Liver (tissue), 3 donors: ENCODE results near the gene ZMYND8.

ENCODE experiments used
- ATF3 ChIP-seq: IDR thresholded peaks from 2 replicates; pipeline ENCODE4 v1.6.1; 2016; ENCODE audit warnings: antibody characterized with exemption
- CTCF ChIP-seq: fragments of 150-350 bp; IDR thresholded peaks from 2 replicates; pipeline ENCODE4 v1.5.1; 2017; ENCODE audit warnings: improper control_type of control experiment, low read depth, low read length; ENCODE audit not compliant: missing input control
- EGR1 ChIP-seq, 2 donors: IDR thresholded peaks; 2 replicates each; pipeline ENCODE4 v1.6.1; 2016 to 2018; ENCODE audit warnings: antibody characterized with exemption in 2 of 2, low read depth in 2 of 2
- GABPA ChIP-seq, 2 donors: IDR thresholded peaks in 1 of 2; conservative IDR thresholded peaks in 1 of 2; 2 replicates each; pipeline ENCODE4 v1.6.1; 2016; ENCODE audit warnings: antibody characterized with exemption in 2 of 2, mild to moderate bottlenecking in 1 of 2, moderate library complexity in 1 of 2
- JUND ChIP-seq, 2 donors: IDR thresholded peaks; 2 replicates each; pipeline ENCODE4 v1.6.1; 2016; ENCODE audit warnings: antibody characterized with exemption in 2 of 2
- MAX ChIP-seq: IDR thresholded peaks from 2 replicates; pipeline ENCODE4 v1.6.1; 2016; ENCODE audit warnings: antibody characterized with exemption
- RAD21 ChIP-seq, 2 donors: IDR thresholded peaks; 2 replicates each; pipeline ENCODE4 v1.6.1; 2016; ENCODE audit warnings: antibody characterized with exemption in 2 of 2, mild to moderate bottlenecking in 2 of 2
- REST ChIP-seq: IDR thresholded peaks from 2 replicates; pipeline ENCODE4 v1.6.1; 2016; ENCODE audit warnings: antibody characterized with exemption, mild to moderate bottlenecking
- TAF1 ChIP-seq: conservative IDR thresholded peaks from 2 replicates; pipeline ENCODE4 v1.6.1; 2016; ENCODE audit warnings: antibody characterized with exemption, mild to moderate bottlenecking
- YY1 ChIP-seq: IDR thresholded peaks from 2 replicates; pipeline ENCODE4 v1.6.1; 2016; ENCODE audit warnings: antibody characterized with exemption, mild to moderate bottlenecking
- donor health status: healthy.
- donor health status: healthy.

- TF ChIP-seq CTCF (no peak), EGR1 (IDR thresholded peaks at IDR 0.05; ENCODE audit: low read depth in 2 of 2) (no peak), REST (peak; percentile 54), RAD21 (IDR thresholded peaks at IDR 0.05) (peak; percentile 42 to 62), JUND (IDR thresholded peaks at IDR 0.05) (peak; percentile 90 to 94), ATF3 (peak; percentile 65), GABPA (IDR thresholded peaks at IDR 0.05 in 1 of 2, conservative IDR thresholded peaks at IDR 0.05 in 1 of 2) (no peak), TAF1 (no peak), MAX (peak; percentile 33), YY1 (peak; percentile 60)
These were observed 22.4 kb downstream of the ZMYND8 start for GRCh38 chr20:47334022-47334551.
